GM18526 (cell line): ENCODE results near the gene TEAD4.

Experiments
- POLR2A ChIP-seq: IDR thresholded peaks from 3 replicates; pipeline ENCODE4 v1.6.1; 2011; ENCODE audit not compliant: insufficient read length; ENCODE audit errors: extremely low read depth

TEAD4 gene

GRCh38 chr12:3046441-3047200 lies 87.4 kb downstream of the TEAD4 start:
- TF ChIP-seq POLR2A, result no peak

- TF ChIP-seq POLR2A, result no peak
Measured at GRCh38 chr12:3047961-3048360, 88.8 kb downstream of the TEAD4 start.

- TF ChIP-seq POLR2A, result no peak
Measured at GRCh38 chr12:3048540-3048939, 89.3 kb downstream of the TEAD4 start.

GRCh38 chr12:3049176-3049575 lies 90.0 kb downstream of the TEAD4 start:
- no peak for TF ChIP-seq POLR2A

- no peak for TF ChIP-seq POLR2A
Measured at GRCh38 chr12:3049611-3050249, 90.5 kb downstream of the TEAD4 start.

- no peak for TF ChIP-seq POLR2A
Measured at GRCh38 chr12:3054374-3054773, 95.2 kb downstream of the TEAD4 start.

GRCh38 chr12:3055026-3055703 lies 96.0 kb downstream of the TEAD4 start:
- TF ChIP-seq POLR2A, result no peak

GRCh38 chr12:3055704-3056467 lies 96.7 kb downstream of the TEAD4 start:
- TF ChIP-seq POLR2A, result no peak

- no peak for TF ChIP-seq POLR2A
Measured at GRCh38 chr12:3061059-3061458, 101.9 kb downstream of the TEAD4 start.

GRCh38 chr12:3061501-3062215 lies 102.5 kb downstream of the TEAD4 start:
- TF ChIP-seq POLR2A, result no peak

- no peak for TF ChIP-seq POLR2A
Measured at GRCh38 chr12:3065300-3065699, 106.1 kb downstream of the TEAD4 start.

GRCh38 chr12:3069714-3070113 lies 110.5 kb downstream of the TEAD4 start:
- no peak for TF ChIP-seq POLR2A

- no peak for TF ChIP-seq POLR2A
Measured at GRCh38 chr12:3071107-3071506, 111.9 kb downstream of the TEAD4 start.

GRCh38 chr12:3071710-3072109 lies 112.5 kb downstream of the TEAD4 start:
- no peak for TF ChIP-seq POLR2A
